IPS-NIHi7 (cell line): ENCODE measurements around the gene CNTNAP4.
A peak's percentile ranks its signal among the peaks of the same experiment; 100 is the strongest.

Source experiments
- DNase-seq: peaks from one replicate; pipeline ENCODE4 v3.0.0; 2012; ENCODE audit warnings: mixed read lengths; ENCODE audit errors: extremely low spot score

CNTNAP4 gene

GRCh38 chr16:76488065-76488417 is 210.8 kb downstream of the CNTNAP4 start:
- DNase-seq, result no peak

GRCh38 chr16:76490036-76490639 is 212.9 kb downstream of the CNTNAP4 start:
- DNase-seq, result no peak

- DNase-seq, result no peak
Measured at GRCh38 chr16:76500006-76500405, 222.8 kb downstream of the CNTNAP4 start.

- no peak for DNase-seq
Measured at GRCh38 chr16:76502063-76502462, 224.9 kb downstream of the CNTNAP4 start.

- DNase-seq, result no peak
Measured at GRCh38 chr16:76502555-76502954, 225.4 kb downstream of the CNTNAP4 start.

- no peak for DNase-seq
Measured at GRCh38 chr16:76503091-76503490, 225.9 kb downstream of the CNTNAP4 start.

- no peak for DNase-seq
Measured at GRCh38 chr16:76511203-76511602, 234.0 kb downstream of the CNTNAP4 start.

- DNase-seq, result peak; percentile 33
Measured at GRCh38 chr16:76518781-76519180, 241.6 kb downstream of the CNTNAP4 start.

- DNase-seq, result no peak
Measured at GRCh38 chr16:76524356-76524755, 247.2 kb downstream of the CNTNAP4 start.

GRCh38 chr16:76524769-76525168 is 247.6 kb downstream of the CNTNAP4 start:
- DNase-seq, result no peak

- no peak for DNase-seq
Measured at GRCh38 chr16:76527244-76527643, 250.0 kb downstream of the CNTNAP4 start.

GRCh38 chr16:76529120-76529519 is 251.9 kb downstream of the CNTNAP4 start:
- DNase-seq, result no peak

- no peak for DNase-seq
Measured at GRCh38 chr16:76531236-76531635, 254.0 kb downstream of the CNTNAP4 start.

GRCh38 chr16:76532188-76532973 is 255.2 kb downstream of the CNTNAP4 start:
- DNase-seq, result no peak

- no peak for DNase-seq
Measured at GRCh38 chr16:76539609-76540008, 262.4 kb downstream of the CNTNAP4 start.

GRCh38 chr16:76541070-76541469 is 263.9 kb downstream of the CNTNAP4 start:
- DNase-seq, result no peak

GRCh38 chr16:76565542-76565941 is 288.3 kb downstream of the CNTNAP4 start:
- DNase-seq, result no peak

- no peak for DNase-seq
Measured at GRCh38 chr16:76571755-76572154, 294.6 kb downstream of the CNTNAP4 start.

- DNase-seq, result no peak
Measured at GRCh38 chr16:76573281-76573680, 296.1 kb downstream of the CNTNAP4 start.

GRCh38 chr16:76574651-76575050 is 297.4 kb downstream of the CNTNAP4 start:
- DNase-seq, result no peak

GRCh38 chr16:76576526-76576925 is 299.3 kb downstream of the CNTNAP4 start:
- no peak for DNase-seq

GRCh38 chr16:76577003-76577402 is 299.8 kb downstream of the CNTNAP4 start:
- DNase-seq, result no peak

GRCh38 chr16:76579277-76579922 is 302.2 kb downstream of the CNTNAP4 start:
- no peak for DNase-seq
